ENCODE data around the gene NRROS. TPM values are rescaled to one million over a fixed set of nuclear protein-coding genes. Genes with fewer than 3 reads are reported as not detected.
A peak's percentile ranks its signal among the peaks of the same experiment; 100 is the strongest.

NRROS gene
- polyA plus RNA-seq, 6 donors from 2014 or later, result 1.2 to 11.8 (median 4.9) TPM

- peaks cover 0 to 10% (median 2%) of the 10 kb centered on the region in 7 donors for H3K9me3 Mint-ChIP-seq
- peak overlapping the region in 1 of 6 donors; percentile 34 for H3K27ac Mint-ChIP-seq
- DNase-seq (no peak), ATAC-seq (ENCODE audit: low read depth in 2 of 2) (no peak)
- no peaks in the 10 kb centered on the region for H3K27me3 Mint-ChIP-seq
- no peak overlapping the region for H3K4me3 Mint-ChIP-seq
- no peaks in the 10 kb centered on the region for H3K36me3 Mint-ChIP-seq
- H3K4me1 Mint-ChIP-seq, result peaks cover 19 to 30% (median 29%) of the 10 kb centered on the region in 3 donors
These were observed 46.9 kb downstream of the NRROS start for GRCh38 chr3:196686436-196686835.

- DNase-seq, result no peak
- H3K27ac Mint-ChIP-seq, result peak overlapping the region in 4 of 6 donors; percentile 51 to 74 (median 57)
- peaks cover 19 to 30% (median 29%) of the 10 kb centered on the region in 3 donors for H3K4me1 Mint-ChIP-seq
- peak; percentile 24 to 27 for ATAC-seq (ENCODE audit: low read depth in 2 of 2)
- peak overlapping the region in 7 of 8 donors; percentile 25 to 52 (median 38) for H3K4me3 Mint-ChIP-seq
- no peaks in the 10 kb centered on the region for H3K36me3 Mint-ChIP-seq
- no peaks in the 10 kb centered on the region for H3K9me3 Mint-ChIP-seq
- H3K27me3 Mint-ChIP-seq, result no peaks in the 10 kb centered on the region
These were observed 48.9 kb downstream of the NRROS start for GRCh38 chr3:196688349-196688748.

- DNase-seq, result no peak
- H3K27ac Mint-ChIP-seq, result peak overlapping the region in 2 of 6 donors; percentile 81
- peak overlapping the region in 1 of 8 donors; percentile 54 for H3K4me3 Mint-ChIP-seq
These were observed 50.6 kb downstream of the NRROS start for GRCh38 chr3:196689941-196690660.

GRCh38 chr3:196691386-196691785 lies 51.9 kb downstream of the NRROS start:
- peak overlapping the region in 1 of 6 donors; percentile 52 for H3K27ac Mint-ChIP-seq
- no peak for DNase-seq

More at GRCh38 chr3:196689941-196690660, 50.6 kb downstream of the NRROS start:
- H3K27me3 Mint-ChIP-seq, result no peaks in the 10 kb centered on the region
- no peak for ATAC-seq (ENCODE audit: low read depth in 2 of 2)
- no peaks in the 10 kb centered on the region for H3K36me3 Mint-ChIP-seq
- peaks cover 15 to 24% (median 20%) of the 10 kb centered on the region in 3 donors for H3K4me1 Mint-ChIP-seq
- no peaks in the 10 kb centered on the region for H3K9me3 Mint-ChIP-seq

GRCh38 chr3:196694202-196694638 lies 54.7 kb downstream of the NRROS start:
- ATAC-seq (ENCODE audit: low read depth in 2 of 2) (peak; percentile 64 to 72), DNase-seq (peak; percentile 30)
- no peaks in the 10 kb centered on the region for H3K36me3 Mint-ChIP-seq
- peaks cover 0 to 4% (median 0%) of the 10 kb centered on the region in 7 donors for H3K9me3 Mint-ChIP-seq
- H3K4me1 Mint-ChIP-seq, result peaks cover 11 to 24% (median 19%) of the 10 kb centered on the region in 3 donors
- H3K27me3 Mint-ChIP-seq, result no peaks in the 10 kb centered on the region
- H3K4me3 Mint-ChIP-seq, result no peak overlapping the region
- H3K27ac Mint-ChIP-seq, result peak overlapping the region in 3 of 6 donors; percentile 67 to 81 (median 74)

More at GRCh38 chr3:196691386-196691785, 51.9 kb downstream of the NRROS start:
- H3K4me1 Mint-ChIP-seq, result peaks cover 12 to 26% (median 21%) of the 10 kb centered on the region in 3 donors
- H3K36me3 Mint-ChIP-seq, result no peaks in the 10 kb centered on the region
- H3K27me3 Mint-ChIP-seq, result no peaks in the 10 kb centered on the region
- H3K9me3 Mint-ChIP-seq, result no peaks in the 10 kb centered on the region
- H3K4me3 Mint-ChIP-seq, result no peak overlapping the region
- no peak for ATAC-seq (ENCODE audit: low read depth in 2 of 2)

GRCh38 chr3:196694941-196695848 lies 55.7 kb downstream of the NRROS start:
- Mint-ChIP-seq H3K9me3 (peaks cover 0 to 4% (median 0%) of the 10 kb centered on the region in 7 donors), H3K36me3 (no peaks in the 10 kb centered on the region), H3K4me1 (peaks cover 11 to 24% (median 19%) of the 10 kb centered on the region in 3 donors), H3K27ac (peak overlapping the region in 4 of 6 donors; percentile 18 to 86 (median 54)), H3K4me3 (no peak overlapping the region), H3K27me3 (no peaks in the 10 kb centered on the region)
- ATAC-seq (ENCODE audit: low read depth in 2 of 2), result no peak
- DNase-seq, result no peak

- Mint-ChIP-seq H3K27ac (peak overlapping the region in 4 of 6 donors; percentile 18 to 97 (median 59)), H3K4me1 (peaks cover 11 to 24% (median 19%) of the 10 kb centered on the region in 3 donors), H3K36me3 (no peaks in the 10 kb centered on the region), H3K9me3 (peaks cover 0 to 4% (median 0%) of the 10 kb centered on the region in 7 donors), H3K27me3 (no peaks in the 10 kb centered on the region), H3K4me3 (no peak overlapping the region)
- no peak for ATAC-seq (ENCODE audit: low read depth in 2 of 2)
- DNase-seq, result no peak
These were observed 56.3 kb downstream of the NRROS start for GRCh38 chr3:196695849-196696226.

- Mint-ChIP-seq H3K9me3 (peaks cover 0 to 4% (median 0%) of the 10 kb centered on the region in 7 donors), H3K36me3 (no peaks in the 10 kb centered on the region), H3K27ac (peak overlapping the region in 4 of 6 donors; percentile 62 to 75 (median 69)), H3K4me3 (peak overlapping the region in 1 of 8 donors; percentile 41), H3K4me1 (peaks cover 11 to 24% (median 19%) of the 10 kb centered on the region in 3 donors), H3K27me3 (no peaks in the 10 kb centered on the region)
- no peak for DNase-seq
- peak; percentile 59 to 76 for ATAC-seq (ENCODE audit: low read depth in 2 of 2)
These were observed 57.8 kb downstream of the NRROS start for GRCh38 chr3:196697270-196697669.

- peaks cover 11 to 19% (median 15%) of the 10 kb centered on the region in 3 donors for H3K4me1 Mint-ChIP-seq
- DNase-seq (no peak), ATAC-seq (ENCODE audit: low read depth in 2 of 2) (no peak)
- H3K27me3 Mint-ChIP-seq, result no peaks in the 10 kb centered on the region
- peak overlapping the region in 2 of 6 donors; percentile 9 to 11 for H3K27ac Mint-ChIP-seq
- H3K36me3 Mint-ChIP-seq, result no peaks in the 10 kb centered on the region
- H3K4me3 Mint-ChIP-seq, result no peak overlapping the region
- peaks cover 0 to 4% (median 0%) of the 10 kb centered on the region in 7 donors for H3K9me3 Mint-ChIP-seq
These were observed 60.3 kb downstream of the NRROS start for GRCh38 chr3:196699749-196700148.

- Mint-ChIP-seq H3K27ac (peak overlapping the region in 1 of 6 donors; percentile 60), H3K27me3 (no peaks in the 10 kb centered on the region), H3K4me3 (no peak overlapping the region), H3K4me1 (peaks cover 7 to 11% (median 10%) of the 10 kb centered on the region in 3 donors), H3K36me3 (no peaks in the 10 kb centered on the region), H3K9me3 (peaks cover 0 to 4% (median 0%) of the 10 kb centered on the region in 7 donors)
- no peak for ATAC-seq (ENCODE audit: low read depth in 2 of 2)
- no peak for DNase-seq
These were observed 61.3 kb downstream of the NRROS start for GRCh38 chr3:196700801-196701200.

GRCh38 chr3:196706327-196706726 lies 66.8 kb downstream of the NRROS start:
- no peaks in the 10 kb centered on the region for H3K27me3 Mint-ChIP-seq
- no peak overlapping the region for H3K4me3 Mint-ChIP-seq
- H3K9me3 Mint-ChIP-seq, result no peaks in the 10 kb centered on the region
- no peak overlapping the region for H3K27ac Mint-ChIP-seq
- H3K4me1 Mint-ChIP-seq, result peaks cover 3 to 6% (median 3%) of the 10 kb centered on the region in 3 donors
- ATAC-seq (ENCODE audit: low read depth in 2 of 2) (no peak), DNase-seq (no peak)
- H3K36me3 Mint-ChIP-seq, result no peaks in the 10 kb centered on the region

GRCh38 chr3:196706731-196707130 lies 67.2 kb downstream of the NRROS start:
- no peak for DNase-seq
- peaks cover 7 to 10% (median 7%) of the 10 kb centered on the region in 3 donors for H3K4me1 Mint-ChIP-seq
- H3K27me3 Mint-ChIP-seq, result no peaks in the 10 kb centered on the region
- H3K27ac Mint-ChIP-seq, result peak overlapping the region in 1 of 6 donors; percentile 13
- H3K9me3 Mint-ChIP-seq, result no peaks in the 10 kb centered on the region
- no peak overlapping the region for H3K4me3 Mint-ChIP-seq
- ATAC-seq (ENCODE audit: low read depth in 2 of 2), result no peak
- H3K36me3 Mint-ChIP-seq, result no peaks in the 10 kb centered on the region

GRCh38 chr3:196707566-196707965 lies 68.1 kb downstream of the NRROS start:
- Mint-ChIP-seq H3K36me3 (no peaks in the 10 kb centered on the region), H3K9me3 (no peaks in the 10 kb centered on the region), H3K4me1 (peaks cover 9 to 11% (median 9%) of the 10 kb centered on the region in 3 donors), H3K27ac (no peak overlapping the region), H3K4me3 (no peak overlapping the region), H3K27me3 (no peaks in the 10 kb centered on the region)
- DNase-seq (no peak), ATAC-seq (ENCODE audit: low read depth in 2 of 2) (no peak)
